Tibial artery (tissue), 4 donors: ENCODE data around the gene TRAK2.

Source experiments
- DNase-seq, 2 donors: peaks; one replicate each; pipeline ENCODE4 v3.0.0-alpha.2; 2019
- H3K27ac ChIP-seq, 2 donors: fragments of 200-600 bp; sonication (generic) in 1 of 2; 1 replicate in 1 of 2; 2 replicates in 1 of 2; pipeline ENCODE4 v1.5.1; 2018 to 2019; ENCODE audit warnings: mild to moderate bottlenecking in 1 of 2
- H3K27me3 ChIP-seq, 2 donors: fragments of 200-600 bp; sonication (generic) in 1 of 2; one replicate each; pipeline versions ENCODE4 v1.5.1 to v1.6.0; 2016 to 2019
- H3K36me3 ChIP-seq, 3 donors: fragments of 200-600 bp; sonication (generic) in 2 of 3; one replicate each; pipeline ENCODE4 v1.5.1; 2016 to 2019; ENCODE audit warnings: mild to moderate bottlenecking in 2 of 3
- H3K4me1 ChIP-seq, 4 donors: fragments of 200-600 bp; sonication (generic) in 2 of 4; 1 replicate in 3 of 4; 2 replicates in 1 of 4; pipeline ENCODE4 v1.5.1; 2016 to 2019
- H3K4me3 ChIP-seq, 2 donors: fragments of 200-600 bp; sonication (generic) in 1 of 2; 1 replicate in 1 of 2; 2 replicates in 1 of 2; pipeline ENCODE4 v1.5.1; 2018 to 2019; ENCODE audit warnings: mild to moderate bottlenecking in 2 of 2
- H3K9me3 ChIP-seq, 3 donors: fragments of 200-600 bp; sonication (generic) in 1 of 3; one replicate each; pipeline ENCODE4 v1.5.1; 2016 to 2019
- intact Hi-C: fragments of 100-400 bp; cut with DNase I; formaldehyde crosslinking; loops from one replicate; pipeline ENCODE4 v1.15.0; 2023; ENCODE audit warnings: low total_unique reads
- TF ChIP-seq, protein P1 (sequence below), 2 experiments: fragments of 200-600 bp in 1 of 2; fragments of 450-650 bp in 1 of 2; IDR thresholded peaks; one replicate each; pipeline ENCODE4 v1.5.1; 2017 to 2019; ENCODE audit warnings: antibody characterized with exemption in 2 of 2, mild to moderate bottlenecking in 1 of 2, moderate library complexity in 1 of 2

The TRAK2 gene

DNA sequence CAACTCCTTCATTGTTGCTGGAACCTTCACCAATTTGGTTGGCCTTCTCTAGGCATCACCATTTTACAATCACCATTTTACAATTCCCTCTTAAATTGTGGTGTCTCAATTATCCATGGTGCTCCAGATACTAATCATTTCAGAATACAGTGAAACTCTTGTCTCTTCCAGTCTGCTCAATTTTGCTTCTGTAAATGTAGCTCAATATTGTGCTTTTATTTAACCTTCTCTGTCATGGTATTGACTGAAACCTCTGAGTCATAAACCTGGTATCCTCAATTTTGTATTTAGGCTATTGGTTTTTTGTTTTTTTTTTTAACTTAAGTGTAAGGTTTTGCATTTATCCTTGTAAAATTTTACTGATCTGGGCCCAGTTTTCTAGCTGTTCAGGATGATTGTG lies 16.4 kb upstream of the TRAK2 start:
- intact Hi-C loops = no loop called here

GRCh38 chr2:201466050-201466675 lies 14.9 kb upstream of the TRAK2 start:
- TF ChIP-seq, protein P1, sequence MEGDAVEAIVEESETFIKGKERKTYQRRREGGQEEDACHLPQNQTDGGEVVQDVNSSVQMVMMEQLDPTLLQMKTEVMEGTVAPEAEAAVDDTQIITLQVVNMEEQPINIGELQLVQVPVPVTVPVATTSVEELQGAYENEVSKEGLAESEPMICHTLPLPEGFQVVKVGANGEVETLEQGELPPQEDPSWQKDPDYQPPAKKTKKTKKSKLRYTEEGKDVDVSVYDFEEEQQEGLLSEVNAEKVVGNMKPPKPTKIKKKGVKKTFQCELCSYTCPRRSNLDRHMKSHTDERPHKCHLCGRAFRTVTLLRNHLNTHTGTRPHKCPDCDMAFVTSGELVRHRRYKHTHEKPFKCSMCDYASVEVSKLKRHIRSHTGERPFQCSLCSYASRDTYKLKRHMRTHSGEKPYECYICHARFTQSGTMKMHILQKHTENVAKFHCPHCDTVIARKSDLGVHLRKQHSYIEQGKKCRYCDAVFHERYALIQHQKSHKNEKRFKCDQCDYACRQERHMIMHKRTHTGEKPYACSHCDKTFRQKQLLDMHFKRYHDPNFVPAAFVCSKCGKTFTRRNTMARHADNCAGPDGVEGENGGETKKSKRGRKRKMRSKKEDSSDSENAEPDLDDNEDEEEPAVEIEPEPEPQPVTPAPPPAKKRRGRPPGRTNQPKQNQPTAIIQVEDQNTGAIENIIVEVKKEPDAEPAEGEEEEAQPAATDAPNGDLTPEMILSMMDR (IDR thresholded peaks at IDR 0.05) = no peak
- Histone ChIP-seq H3K27ac (peak overlapping the region; percentile 44 to 59), H3K4me1 (peaks cover 0 to 20% (median 4%) of the 10 kb centered on the region in 4 donors), H3K4me3 (no peak overlapping the region), H3K36me3 (peaks cover 50 to 68% (median 66%) of the 10 kb centered on the region in 3 donors), H3K27me3 (no peaks in the 10 kb centered on the region), H3K9me3 (no peaks in the 10 kb centered on the region)
- intact Hi-C loops = no loop called here
- no peak for DNase-seq

More for the DNA sequence above, 16.4 kb upstream of the TRAK2 start:
- no peak for DNase-seq
- H3K36me3 ChIP-seq = peaks cover 44 to 75% (median 62%) of the 10 kb centered on the region in 3 donors
- no peak overlapping the region for H3K4me3 ChIP-seq
- no peaks in the 10 kb centered on the region for H3K9me3 ChIP-seq
- TF ChIP-seq, protein P1 (IDR thresholded peaks at IDR 0.05) = no peak
- H3K27ac ChIP-seq = no peak overlapping the region
- no peaks in the 10 kb centered on the region for H3K27me3 ChIP-seq
- H3K4me1 ChIP-seq = peaks cover 0 to 20% (median 4%) of the 10 kb centered on the region in 4 donors

GRCh38 chr2:201465524-201465971 lies 14.3 kb upstream of the TRAK2 start:
- peak overlapping the region; percentile 44 to 59 for H3K27ac ChIP-seq
- TF ChIP-seq, protein P1 (IDR thresholded peaks at IDR 0.05) = no peak
- H3K4me3 ChIP-seq = no peak overlapping the region
- peaks cover 50 to 68% (median 65%) of the 10 kb centered on the region in 3 donors for H3K36me3 ChIP-seq
- no peak for DNase-seq
- H3K4me1 ChIP-seq = peaks cover 0 to 20% (median 4%) of the 10 kb centered on the region in 4 donors
- intact Hi-C loops = no loop called here
- no peaks in the 10 kb centered on the region for H3K9me3 ChIP-seq
- H3K27me3 ChIP-seq = no peaks in the 10 kb centered on the region

DNA sequence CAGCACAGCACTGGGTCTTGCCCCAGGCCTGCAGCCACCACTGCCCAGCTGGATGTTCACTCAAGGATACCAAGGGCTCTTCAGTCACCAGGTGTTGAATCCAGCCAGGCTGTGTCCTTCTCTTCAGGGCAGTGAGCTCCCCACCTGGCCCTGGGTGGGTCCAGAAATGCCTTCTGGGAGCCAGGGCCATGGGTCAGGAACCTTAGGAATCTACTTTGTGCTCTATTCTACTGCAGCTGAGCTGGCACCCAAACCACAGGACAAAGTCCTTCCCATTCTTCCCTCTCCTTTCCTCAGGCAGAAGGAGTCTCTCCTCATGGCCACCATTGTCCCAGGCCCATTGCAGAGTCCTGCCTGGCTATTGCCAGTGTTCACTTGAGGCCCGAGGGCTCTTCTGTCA lies 13.3 kb upstream of the TRAK2 start:
- no peaks in the 10 kb centered on the region for H3K9me3 ChIP-seq
- H3K4me3 ChIP-seq = no peak overlapping the region
- H3K36me3 ChIP-seq = peaks cover 50 to 68% (median 63%) of the 10 kb centered on the region in 3 donors
- H3K4me1 ChIP-seq = peaks cover 0 to 20% (median 4%) of the 10 kb centered on the region in 4 donors
- TF ChIP-seq, protein P1 (IDR thresholded peaks at IDR 0.05) = no peak
- H3K27me3 ChIP-seq = no peaks in the 10 kb centered on the region
- peak overlapping the region; percentile 44 to 59 for H3K27ac ChIP-seq
- no peak for DNase-seq
- intact Hi-C loops = no loop called here

GRCh38 chr2:201460532-201460931 lies 9.3 kb upstream of the TRAK2 start:
- Histone ChIP-seq H3K36me3 (peaks cover 54 to 59% (median 58%) of the 10 kb centered on the region in 3 donors), H3K9me3 (no peaks in the 10 kb centered on the region), H3K4me3 (no peak overlapping the region), H3K27ac (no peak overlapping the region), H3K4me1 (peaks cover 0 to 6% (median 2%) of the 10 kb centered on the region in 4 donors), H3K27me3 (no peaks in the 10 kb centered on the region)
- no peak for DNase-seq
- intact Hi-C loops = no loop called here
- TF ChIP-seq, protein P1 (IDR thresholded peaks at IDR 0.05) = no peak
